WI38 (cell line): Measurements from ENCODE around the gene OSBPL1A.

Experiments
- H3K4me3 ChIP-seq: 2 replicates; pipeline ENCODE4 v1.5.1; 2011; ENCODE audit warnings: low read depth, mild to moderate bottlenecking, control low read depth, low read length
- CTCF ChIP-seq: IDR thresholded peaks from 2 replicates; pipeline ENCODE4 v1.5.1; 2012; ENCODE audit warnings: low read depth, mild to moderate bottlenecking, control low read depth, low read length

OSBPL1A gene

DNA sequence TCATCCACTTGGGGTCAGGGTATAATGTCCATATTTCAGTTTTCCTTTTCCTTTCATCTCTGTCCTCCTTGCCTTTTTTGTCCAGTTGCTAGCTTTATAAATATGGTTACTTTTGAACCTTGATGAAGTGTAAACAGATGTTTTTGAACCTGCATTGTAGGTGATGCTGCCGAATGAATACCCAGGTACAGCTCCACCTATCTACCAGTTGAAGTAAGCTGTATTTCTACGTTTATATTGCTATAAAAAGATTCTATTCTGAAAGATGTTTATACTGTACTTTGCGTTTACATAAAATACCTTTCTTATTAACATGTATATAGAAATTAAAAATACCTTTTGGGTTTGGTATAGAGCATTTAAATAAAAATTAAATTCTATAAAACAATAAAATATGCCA, 31.1 kb upstream of the OSBPL1A start:
- TF ChIP-seq CTCF = no peak
- H3K4me3 ChIP-seq = no peak overlapping the region

DNA sequence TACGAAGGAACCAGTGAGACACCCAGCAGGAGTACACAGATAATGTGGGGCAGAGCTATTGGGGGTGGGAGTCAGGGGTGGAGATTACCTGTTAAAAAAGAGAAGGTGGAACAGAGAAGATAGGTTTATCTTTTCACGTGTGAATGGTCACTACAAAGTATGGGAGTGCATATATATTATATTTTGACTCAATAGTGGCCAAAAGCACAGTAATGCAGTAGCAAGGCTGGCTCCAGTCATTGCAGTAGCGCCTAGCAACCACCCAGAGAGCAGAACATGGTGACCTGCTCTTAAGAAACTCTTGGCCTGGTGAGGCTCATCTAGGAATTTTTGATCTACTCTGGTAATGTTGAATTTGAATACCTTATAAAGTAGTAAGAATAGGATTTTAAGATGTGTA, 29.9 kb upstream of the OSBPL1A start:
- peak overlapping the region; percentile 77 for H3K4me3 ChIP-seq
- no peak for TF ChIP-seq CTCF

DNA sequence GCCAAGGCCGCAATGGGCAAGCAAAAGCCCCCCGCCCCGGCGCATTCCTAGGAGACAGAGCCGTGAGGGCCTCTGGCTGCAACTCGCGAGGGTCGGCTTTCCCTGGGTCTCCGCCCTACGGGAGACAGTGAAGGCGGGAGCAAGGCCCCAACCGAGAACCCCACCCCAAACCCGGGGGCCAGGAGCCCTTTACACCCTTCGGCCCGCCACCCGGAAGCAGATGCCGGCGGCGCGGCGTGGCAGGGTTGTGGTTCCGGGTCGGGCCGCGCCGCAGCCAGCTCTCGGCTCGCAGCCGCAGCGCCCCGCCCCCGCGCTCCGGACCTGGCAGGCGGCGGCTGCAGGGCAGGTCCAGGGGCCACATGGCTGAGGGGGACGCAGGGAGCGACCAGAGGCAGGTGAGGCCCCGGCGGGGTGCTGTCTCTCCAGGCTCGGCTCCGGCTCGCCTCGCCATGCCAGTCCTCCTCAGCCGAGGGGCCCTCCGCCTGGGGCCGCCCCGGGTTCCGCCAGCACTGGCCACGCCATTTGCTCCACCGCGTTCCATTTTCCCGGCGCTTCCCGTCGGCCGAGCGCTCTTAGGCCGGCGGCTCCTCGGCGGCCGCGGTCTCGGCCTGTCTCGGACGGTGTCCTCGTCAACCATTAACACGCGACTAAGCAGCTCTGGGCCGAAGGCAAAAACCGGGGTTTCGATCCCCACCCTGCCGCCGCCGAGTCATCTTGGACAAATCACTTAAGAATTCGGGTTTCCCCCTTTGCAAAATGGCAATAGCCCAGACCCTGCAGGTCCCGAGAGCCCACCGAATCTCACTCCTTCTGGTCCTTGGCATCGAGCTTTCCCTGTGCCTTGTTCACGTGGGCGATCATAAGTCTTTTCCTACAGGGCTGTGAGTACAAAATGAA, 29.0 kb upstream of the OSBPL1A start, which contains the start of gene IMPACT:
TSS of gene IMPACT (plus strand) at position 273 of the 897 bp plus-strand sequence. CDS start at position 360, 87 bp downstream.
- H3K4me3 ChIP-seq = peak within 1 kb of the TSS; percentile 77
- TF ChIP-seq CTCF = no peak

DNA sequence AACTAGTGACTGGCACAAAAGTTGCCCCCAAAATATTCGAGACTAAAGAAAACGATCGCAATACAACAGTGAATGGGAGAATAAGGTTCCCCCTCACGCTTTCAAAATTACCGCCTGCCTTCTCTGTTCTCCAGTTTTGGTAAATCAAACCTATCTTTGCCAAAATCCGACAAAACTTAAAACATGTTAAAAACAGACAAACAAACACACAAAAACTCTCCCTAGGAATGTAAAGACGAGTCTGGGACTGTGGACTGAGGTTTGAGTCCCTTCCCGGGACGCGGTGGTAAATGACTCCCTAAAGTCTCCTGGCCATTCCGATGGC, 28.4 kb upstream of the OSBPL1A start:
- no peak for TF ChIP-seq CTCF
- peak overlapping the region; percentile 77 for H3K4me3 ChIP-seq

- H3K4me3 ChIP-seq = no peak overlapping the region
- no peak for TF ChIP-seq CTCF
Measured at GRCh38 chr18:24421831-24422230, 24.2 kb upstream of the OSBPL1A start.

GRCh38 chr18:24420551-24420950, 22.9 kb upstream of the OSBPL1A start:
- no peak for TF ChIP-seq CTCF
- no peak overlapping the region for H3K4me3 ChIP-seq

GRCh38 chr18:24417480-24417879, 19.9 kb upstream of the OSBPL1A start:
- TF ChIP-seq CTCF = no peak
- H3K4me3 ChIP-seq = no peak overlapping the region
